NCI-H82 (cell line): ENCODE results near the gene TNS4.

Experiments
- DNase-seq: peaks from one replicate; lab custom pipeline; 2025; lab: John Stamatoyannopoulos, UW

Gene TNS4

GRCh38 chr17:40517981-40518380 lies 16.6 kb upstream of the TNS4 start:
- DNase-seq = no peak

- DNase-seq = no peak
Observed at GRCh38 chr17:40517286-40517662, 15.9 kb upstream of the TNS4 start.

- no peak for DNase-seq
Observed at GRCh38 chr17:40516581-40517285, 15.3 kb upstream of the TNS4 start.

GRCh38 chr17:40515491-40516041 lies 14.1 kb upstream of the TNS4 start:
- DNase-seq = no peak

GRCh38 chr17:40515011-40515410 lies 13.6 kb upstream of the TNS4 start:
- DNase-seq = no peak

GRCh38 chr17:40514013-40514875 lies 12.8 kb upstream of the TNS4 start:
- no peak for DNase-seq

GRCh38 chr17:40511667-40512220 lies 10.3 kb upstream of the TNS4 start:
- no peak for DNase-seq

GRCh38 chr17:40511136-40511535 lies 9.7 kb upstream of the TNS4 start:
- DNase-seq = no peak

- no peak for DNase-seq
Observed at GRCh38 chr17:40510328-40510648, 8.9 kb upstream of the TNS4 start.

GRCh38 chr17:40509626-40510327 lies 8.4 kb upstream of the TNS4 start:
- DNase-seq = no peak

GRCh38 chr17:40506786-40507185 lies 5.4 kb upstream of the TNS4 start:
- DNase-seq = no peak

GRCh38 chr17:40503154-40503553 lies 1.7 kb upstream of the TNS4 start:
- no peak for DNase-seq

- no peak for DNase-seq
Observed at GRCh38 chr17:40502716-40503115, 1.3 kb upstream of the TNS4 start.

GRCh38 chr17:40500709-40501108 lies 714 bp downstream of the TNS4 start:
- DNase-seq = no peak

GRCh38 chr17:40500190-40500589 lies 1.2 kb downstream of the TNS4 start:
- DNase-seq = no peak

GRCh38 chr17:40499551-40500189 lies 1.8 kb downstream of the TNS4 start:
- DNase-seq = peak; percentile 81

- DNase-seq = no peak
Observed at GRCh38 chr17:40498281-40499084, 2.9 kb downstream of the TNS4 start.

GRCh38 chr17:40497695-40498094 lies 3.7 kb downstream of the TNS4 start:
- DNase-seq = no peak

- no peak for DNase-seq
Observed at GRCh38 chr17:40496634-40497420, 4.6 kb downstream of the TNS4 start.

- DNase-seq = no peak
Observed at GRCh38 chr17:40496170-40496569, 5.3 kb downstream of the TNS4 start.
